ENCODE measurements around the gene ONECUT3.

- TF ChIP-seq POLR2A (IDR thresholded peaks at IDR 0.05) (no peak), CTCF (IDR thresholded peaks at IDR 0.05) (no peak)
Observed at GRCh38 chr19:1776606-1777147, 23.4 kb downstream of the ONECUT3 start.
